ENCODE data around the gene ZFTA. TPM values are rescaled to one million over a fixed set of nuclear protein-coding genes. Genes with fewer than 3 reads are reported as not detected.

The ZFTA gene
- polyA plus RNA-seq, 1 experiment, result 4.7 TPM

GRCh38 chr11:63804259-63804658, 35.7 kb upstream of the ZFTA start:
- ChIA-PET POLR2A (no interaction called here), CTCF (interaction anchor here (1.3 kb wide), 1 partner anchor 36 kb away, joined by 5 read pairs; the partner anchor contains the start of gene ZFTA)
- no peak overlapping the region for H3K4me3 ChIP-seq (ENCODE audit: low read depth, low read length)
- DNase-seq (ENCODE audit: low read depth), result no peak
- no peaks in the 10 kb centered on the region for H3K36me3 ChIP-seq (ENCODE audit: control insufficient read depth, insufficient read depth, low read length)
- TF ChIP-seq CTCF (IDR thresholded peaks at IDR 0.05; ENCODE audit: insufficient read depth, low read depth, low read length), result no peak
- no peaks in the 10 kb centered on the region for H3K27me3 ChIP-seq (ENCODE audit: control insufficient read depth, insufficient read depth, low read length)

- POLR2A ChIA-PET, result no interaction called here
- DNase-seq (ENCODE audit: low read depth), result no peak
- no peak for TF ChIP-seq CTCF (IDR thresholded peaks at IDR 0.05; ENCODE audit: insufficient read depth, low read depth, low read length)
- CTCF ChIA-PET, result interaction anchor here (1.3 kb wide), 1 partner anchor 35 kb away, joined by 5 read pairs; the partner anchor contains the start of gene ZFTA
- no peak overlapping the region for H3K4me3 ChIP-seq (ENCODE audit: low read depth, low read length)
- no peaks in the 10 kb centered on the region for H3K36me3 ChIP-seq (ENCODE audit: control insufficient read depth, insufficient read depth, low read length)
- H3K27me3 ChIP-seq (ENCODE audit: control insufficient read depth, insufficient read depth, low read length), result no peaks in the 10 kb centered on the region
These were observed 34.3 kb upstream of the ZFTA start for GRCh38 chr11:63802637-63803414.

- CTCF ChIA-PET, result no interaction called here
- H3K36me3 ChIP-seq (ENCODE audit: control insufficient read depth, insufficient read depth, low read length), result no peaks in the 10 kb centered on the region
- no peak for TF ChIP-seq CTCF (IDR thresholded peaks at IDR 0.05; ENCODE audit: insufficient read depth, low read depth, low read length)
- no peak overlapping the region for H3K4me3 ChIP-seq (ENCODE audit: low read depth, low read length)
- POLR2A ChIA-PET, result no interaction called here
- no peak for DNase-seq (ENCODE audit: low read depth)
- no peaks in the 10 kb centered on the region for H3K27me3 ChIP-seq (ENCODE audit: control insufficient read depth, insufficient read depth, low read length)
These were observed 32.3 kb upstream of the ZFTA start for GRCh38 chr11:63800921-63801320.

GRCh38 chr11:63795066-63795465, 26.5 kb upstream of the ZFTA start:
- DNase-seq (ENCODE audit: low read depth), result no peak
- no peak for TF ChIP-seq CTCF (IDR thresholded peaks at IDR 0.05; ENCODE audit: insufficient read depth, low read depth, low read length)
- CTCF ChIA-PET, result interaction anchor here (0.7 kb wide), 1 partner anchor 168 kb away, joined by 3 read pairs; no protein-coding TSS in a partner anchor
- no peaks in the 10 kb centered on the region for H3K27me3 ChIP-seq (ENCODE audit: control insufficient read depth, insufficient read depth, low read length)
- no peaks in the 10 kb centered on the region for H3K36me3 ChIP-seq (ENCODE audit: control insufficient read depth, insufficient read depth, low read length)
- H3K4me3 ChIP-seq (ENCODE audit: low read depth, low read length), result no peak overlapping the region
- POLR2A ChIA-PET, result no interaction called here

GRCh38 chr11:63793161-63793560, 24.6 kb upstream of the ZFTA start:
- TF ChIP-seq CTCF (IDR thresholded peaks at IDR 0.05; ENCODE audit: insufficient read depth, low read depth, low read length), result no peak
- CTCF ChIA-PET, result no interaction called here
- H3K27me3 ChIP-seq (ENCODE audit: control insufficient read depth, insufficient read depth, low read length), result no peaks in the 10 kb centered on the region
- no peaks in the 10 kb centered on the region for H3K36me3 ChIP-seq (ENCODE audit: control insufficient read depth, insufficient read depth, low read length)
- POLR2A ChIA-PET, result no interaction called here
- H3K4me3 ChIP-seq (ENCODE audit: low read depth, low read length), result no peak overlapping the region
- DNase-seq (ENCODE audit: low read depth), result no peak

Measured in BJ (cell line).